ENCODE results near the gene CDH6. TPM values are rescaled to one million over a fixed set of nuclear protein-coding genes. Genes with fewer than 3 reads are reported as not detected.
"Not testable (repeated sequence)": the region's sequence is repeated elsewhere in the genome, so short reads cannot be mapped to it uniquely, and the experiment has no call there.

CDH6 gene
- total RNA-seq, 2 experiments from 2014 or later = not detected

- no peak for DNase-seq
- Mint-ChIP-seq H3K36me3 (ENCODE audit: low read depth) (no peaks in the 10 kb centered on the region), H3K27me3 (no peaks in the 10 kb centered on the region), H3K4me3 (no peak overlapping the region), H3K4me1 (no peaks in the 10 kb centered on the region), H3K9me3 (no peaks in the 10 kb centered on the region), H3K27ac (no peak overlapping the region)
- ChIA-PET POLR2A (no interaction called here), CTCF (no interaction called here)
Measured at GRCh38 chr5:31361234-31361633, 167.7 kb downstream of the CDH6 start.

DNA sequence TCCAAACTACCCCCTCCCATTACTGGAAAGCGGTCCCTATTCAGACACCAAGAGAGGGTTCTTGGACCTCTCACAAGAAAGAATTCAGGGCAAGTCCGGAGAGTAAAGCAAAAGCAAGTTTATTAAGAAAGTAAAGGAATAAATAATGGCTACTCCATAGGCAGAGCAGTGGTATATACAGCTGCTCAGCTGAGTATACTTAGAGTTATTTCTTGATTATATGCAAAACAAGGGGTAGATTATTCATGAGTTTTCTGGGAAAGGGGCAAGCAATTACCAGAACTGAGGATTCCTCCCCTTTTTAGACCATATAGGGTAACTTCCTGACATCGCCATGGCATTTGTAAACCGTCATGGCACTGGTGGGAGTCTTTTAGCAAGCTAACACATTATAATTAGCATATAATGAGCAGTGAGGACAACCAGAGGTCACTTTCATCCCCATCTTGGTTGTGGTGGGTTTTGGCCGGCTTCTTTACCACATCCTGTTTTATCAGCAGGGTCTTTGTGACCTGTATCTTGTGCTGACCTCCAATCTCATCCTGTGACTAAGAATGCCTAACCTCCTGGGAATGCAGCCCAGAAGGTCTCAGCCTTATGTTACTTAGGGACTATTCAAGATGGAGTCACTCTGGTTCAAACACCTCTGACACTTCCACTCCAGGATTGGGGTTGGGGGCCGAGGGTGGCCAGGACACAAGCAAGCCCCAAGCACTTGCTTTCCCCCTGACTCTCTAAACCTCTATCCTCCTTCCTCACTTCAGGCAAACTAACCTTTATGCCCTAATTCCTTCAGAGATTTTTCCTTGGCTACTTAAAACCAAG lies 168.4 kb downstream of the CDH6 start:
- H3K27ac Mint-ChIP-seq, CTCF ChIA-PET, H3K4me3 Mint-ChIP-seq: not testable (repeated sequence)

DNA sequence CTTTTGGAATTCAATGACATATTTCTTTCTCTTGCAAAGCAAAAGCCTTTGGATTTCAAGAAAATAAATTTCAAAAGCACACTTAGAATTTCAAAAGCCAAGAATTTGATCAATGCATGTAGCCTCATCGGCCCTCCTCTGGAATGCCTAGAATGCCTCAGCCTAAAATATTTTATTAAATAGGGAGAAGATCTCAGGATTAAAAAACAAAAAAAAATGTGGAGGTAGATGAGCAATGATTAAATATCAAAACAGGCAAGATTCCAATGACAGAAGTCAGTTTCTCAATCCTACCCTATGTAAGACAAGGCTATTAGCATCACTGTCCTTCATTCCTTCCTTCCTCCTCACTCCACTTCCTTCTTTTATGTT lies 169.0 kb downstream of the CDH6 start:
- no peak for DNase-seq
- H3K36me3 Mint-ChIP-seq (ENCODE audit: low read depth) = no peaks in the 10 kb centered on the region
- H3K27ac Mint-ChIP-seq = no peak overlapping the region
- ChIA-PET POLR2A (no interaction called here), CTCF (no interaction called here)
- no peaks in the 10 kb centered on the region for H3K9me3 Mint-ChIP-seq
- H3K27me3 Mint-ChIP-seq = peaks cover 2% of the 10 kb centered on the region
- H3K4me3 Mint-ChIP-seq = no peak overlapping the region
- no peaks in the 10 kb centered on the region for H3K4me1 Mint-ChIP-seq

More for the DNA sequence above, 168.4 kb downstream of the CDH6 start:
- H3K27me3 Mint-ChIP-seq; DNase-seq; H3K9me3 Mint-ChIP-seq; POLR2A ChIA-PET; H3K36me3 Mint-ChIP-seq (ENCODE audit: low read depth); H3K4me1 Mint-ChIP-seq: not testable (repeated sequence)

- CTCF ChIA-PET = no interaction called here
- no peak overlapping the region for H3K4me3 Mint-ChIP-seq
- DNase-seq = no peak
- peaks cover 2% of the 10 kb centered on the region for H3K27me3 Mint-ChIP-seq
- H3K36me3 Mint-ChIP-seq (ENCODE audit: low read depth) = no peaks in the 10 kb centered on the region
- H3K4me1 Mint-ChIP-seq = no peaks in the 10 kb centered on the region
- POLR2A ChIA-PET = no interaction called here
- H3K27ac Mint-ChIP-seq = no peak overlapping the region
- H3K9me3 Mint-ChIP-seq = no peaks in the 10 kb centered on the region
Measured at GRCh38 chr5:31362931-31363568, 169.6 kb downstream of the CDH6 start.

- Mint-ChIP-seq H3K4me1 (no peaks in the 10 kb centered on the region), H3K27ac (no peak overlapping the region), H3K36me3 (ENCODE audit: low read depth) (no peaks in the 10 kb centered on the region), H3K9me3 (no peaks in the 10 kb centered on the region), H3K27me3 (peaks cover 2% of the 10 kb centered on the region), H3K4me3 (no peak overlapping the region)
- POLR2A ChIA-PET = no interaction called here
- no peak for DNase-seq
- CTCF ChIA-PET = no interaction called here
Measured at GRCh38 chr5:31364881-31365636, 171.6 kb downstream of the CDH6 start.

DNA sequence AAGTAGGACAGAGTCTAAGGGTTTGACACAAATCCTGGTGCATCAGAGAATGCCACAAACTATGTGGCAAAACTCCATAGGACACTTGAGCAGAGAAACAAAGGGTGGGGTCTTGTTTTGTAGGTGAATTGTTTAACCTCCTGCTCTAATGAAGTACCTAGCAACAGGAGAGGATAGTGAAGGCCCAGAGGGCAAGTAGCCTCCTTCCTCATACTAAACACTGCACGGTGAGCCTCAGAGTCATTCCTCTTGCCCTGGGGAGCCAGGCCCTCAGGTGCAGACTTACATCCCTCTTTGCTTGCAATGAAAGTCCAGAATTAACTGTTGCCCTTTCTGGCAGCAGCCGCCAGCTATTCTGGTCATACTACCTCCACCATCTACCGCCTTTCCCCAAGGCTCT lies 172.3 kb downstream of the CDH6 start:
- Mint-ChIP-seq H3K27ac (no peak overlapping the region), H3K4me3 (no peak overlapping the region), H3K4me1 (no peaks in the 10 kb centered on the region), H3K27me3 (peaks cover 2% of the 10 kb centered on the region), H3K36me3 (ENCODE audit: low read depth) (no peaks in the 10 kb centered on the region), H3K9me3 (no peaks in the 10 kb centered on the region)
- CTCF ChIA-PET = no interaction called here
- no peak for DNase-seq
- POLR2A ChIA-PET = no interaction called here

DNA sequence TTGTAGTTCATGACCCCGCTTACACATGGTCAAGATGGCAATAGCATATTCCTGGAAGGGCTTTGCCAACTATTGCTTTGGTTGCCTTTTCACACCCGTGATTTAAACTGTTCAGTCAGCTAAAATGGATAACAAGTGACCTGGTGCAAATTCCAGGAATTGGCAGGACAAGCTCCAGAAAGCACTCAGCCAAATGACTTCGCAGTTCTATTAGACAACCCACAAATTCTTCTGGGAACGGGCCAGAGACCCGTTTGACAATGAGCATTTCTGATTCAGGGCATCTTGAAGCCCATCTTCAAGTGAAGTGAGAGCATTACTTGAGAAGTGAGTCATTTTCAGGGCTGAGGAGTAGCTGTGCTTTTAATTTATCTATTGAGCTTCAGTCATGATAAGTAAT lies 173.5 kb downstream of the CDH6 start:
- no peaks in the 10 kb centered on the region for H3K4me1 Mint-ChIP-seq
- H3K4me3 Mint-ChIP-seq = no peak overlapping the region
- no peak for DNase-seq
- no peaks in the 10 kb centered on the region for H3K9me3 Mint-ChIP-seq
- no peaks in the 10 kb centered on the region for H3K36me3 Mint-ChIP-seq (ENCODE audit: low read depth)
- ChIA-PET POLR2A (no interaction called here), CTCF (interaction anchor here (0.6 kb wide), 1 partner anchor 134 kb away, joined by 4 read pairs; no protein-coding TSS in a partner anchor)
- H3K27me3 Mint-ChIP-seq = peaks cover 2% of the 10 kb centered on the region
- H3K27ac Mint-ChIP-seq = no peak overlapping the region

DNA sequence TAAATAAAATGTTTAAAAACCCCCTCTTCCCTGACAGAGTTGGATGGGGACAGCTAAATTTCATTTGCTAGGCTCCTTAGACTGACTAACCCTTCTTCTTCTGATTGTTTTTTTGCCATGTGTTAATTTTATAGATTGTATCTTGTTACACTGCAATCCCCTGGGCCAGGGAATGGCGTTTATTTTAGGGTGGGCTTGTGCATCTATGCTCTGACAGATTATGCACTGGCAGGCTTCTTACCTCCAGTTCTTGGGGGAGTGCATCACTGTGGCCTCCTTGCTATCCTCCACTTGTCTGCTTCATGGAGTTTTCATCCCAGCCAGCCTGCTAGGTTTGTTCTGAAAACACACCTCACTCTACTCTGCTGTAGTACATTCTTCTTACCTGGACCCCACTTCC lies 178.6 kb downstream of the CDH6 start:
- no peaks in the 10 kb centered on the region for H3K4me1 Mint-ChIP-seq
- H3K36me3 Mint-ChIP-seq (ENCODE audit: low read depth) = no peaks in the 10 kb centered on the region
- no peaks in the 10 kb centered on the region for H3K9me3 Mint-ChIP-seq
- CTCF ChIA-PET = no interaction called here
- H3K27ac Mint-ChIP-seq = no peak overlapping the region
- no peak for DNase-seq
- POLR2A ChIA-PET = no interaction called here
- no peaks in the 10 kb centered on the region for H3K27me3 Mint-ChIP-seq
- no peak overlapping the region for H3K4me3 Mint-ChIP-seq

DNA sequence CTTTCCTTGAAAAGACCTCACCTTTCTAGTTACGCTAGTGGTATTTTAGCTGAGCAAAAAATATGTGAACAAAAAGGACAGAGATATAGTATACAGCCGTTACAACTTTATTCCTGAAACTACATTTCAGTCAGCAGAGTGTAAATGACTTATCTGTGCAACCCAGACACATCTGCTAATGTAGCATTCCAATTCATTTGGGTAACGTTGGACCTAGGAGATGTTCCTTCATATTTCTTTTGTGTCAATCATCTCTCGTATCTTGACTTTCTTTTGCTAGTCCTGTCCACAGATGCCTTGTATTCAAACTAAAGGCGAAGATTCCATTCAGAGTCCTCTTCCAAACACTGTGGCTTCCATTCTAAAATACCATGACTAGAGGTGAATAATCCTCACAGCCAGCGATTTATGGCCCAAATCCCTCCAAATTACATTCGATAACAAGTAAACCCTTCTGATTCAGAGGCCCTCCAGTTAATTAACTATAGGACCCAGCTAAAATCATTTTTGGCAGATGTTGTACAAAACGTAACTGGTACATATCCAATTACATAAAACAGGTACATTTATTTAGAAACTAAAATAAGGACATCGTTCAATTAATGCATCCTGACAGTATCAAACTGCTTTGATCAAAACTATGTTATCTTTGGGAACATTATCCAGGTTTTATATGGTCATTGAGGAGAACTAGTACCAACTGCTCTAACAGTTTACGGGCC lies 182.7 kb downstream of the CDH6 start:
- Mint-ChIP-seq H3K9me3 (no peaks in the 10 kb centered on the region), H3K27ac (no peak overlapping the region), H3K4me1 (no peaks in the 10 kb centered on the region), H3K27me3 (no peaks in the 10 kb centered on the region), H3K4me3 (no peak overlapping the region), H3K36me3 (ENCODE audit: low read depth) (no peaks in the 10 kb centered on the region)
- POLR2A ChIA-PET = no interaction called here
- no peak for DNase-seq
- CTCF ChIA-PET = no interaction called here

DNA sequence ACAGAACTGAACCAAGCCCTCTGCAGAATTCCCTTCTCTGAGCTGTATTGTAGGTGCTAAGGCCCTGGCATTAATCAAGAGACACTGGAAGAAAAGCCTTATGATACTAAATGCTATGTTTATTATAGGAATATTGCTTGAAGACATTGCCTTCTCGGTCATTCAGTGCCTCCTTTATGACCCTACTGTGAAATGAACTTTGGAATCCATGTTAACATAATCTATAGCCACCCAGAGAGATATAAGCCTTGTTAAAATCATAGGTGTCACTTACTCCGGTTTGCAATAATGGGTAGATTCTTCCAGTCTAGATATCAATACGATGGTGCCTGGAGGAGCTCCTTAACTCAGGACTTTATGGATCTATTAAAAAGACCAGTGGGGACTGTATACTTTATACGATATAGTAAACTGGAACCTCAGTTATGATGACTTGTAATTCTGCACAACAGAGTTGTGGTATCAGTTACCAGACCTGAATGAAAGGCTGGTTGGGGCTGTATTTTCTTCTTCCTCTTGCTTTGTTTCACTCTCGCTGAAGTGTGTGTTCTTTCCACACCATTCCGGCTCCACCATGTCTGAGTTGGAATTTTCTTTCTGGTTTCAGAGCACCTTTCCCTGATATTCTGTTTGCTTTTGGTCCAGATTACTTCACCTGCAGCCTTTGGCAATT lies 183.9 kb downstream of the CDH6 start:
- no peaks in the 10 kb centered on the region for H3K4me1 Mint-ChIP-seq
- peaks cover 3% of the 10 kb centered on the region for H3K27me3 Mint-ChIP-seq
- H3K36me3 Mint-ChIP-seq (ENCODE audit: low read depth) = no peaks in the 10 kb centered on the region
- POLR2A ChIA-PET = no interaction called here
- H3K27ac Mint-ChIP-seq = no peak overlapping the region
- CTCF ChIA-PET = no interaction called here
- no peak overlapping the region for H3K4me3 Mint-ChIP-seq
- no peak for DNase-seq
- H3K9me3 Mint-ChIP-seq = no peaks in the 10 kb centered on the region

- ChIA-PET POLR2A (no interaction called here), CTCF (no interaction called here)
- H3K4me1 Mint-ChIP-seq = no peaks in the 10 kb centered on the region
Measured at GRCh38 chr5:31378136-31378535, 184.7 kb downstream of the CDH6 start.

More at GRCh38 chr5:31378136-31378535, 184.7 kb downstream of the CDH6 start:
- Mint-ChIP-seq H3K36me3 (ENCODE audit: low read depth) (no peaks in the 10 kb centered on the region), H3K4me3 (no peak overlapping the region), H3K9me3 (no peaks in the 10 kb centered on the region), H3K27ac (no peak overlapping the region), H3K27me3 (peaks cover 3% of the 10 kb centered on the region)
- DNase-seq = no peak
